Ovary (tissue), 9 donors: ENCODE data around the gene MALRD1. TPM values are rescaled to one million over a fixed set of nuclear protein-coding genes. Genes with fewer than 3 reads are reported as not detected.

Source experiments
- DNase-seq, 5 donors: peaks; one replicate each; pipeline ENCODE4 v3.0.0-alpha.2; 2019 to 2020
- H3K27ac ChIP-seq, 2 donors: fragments of 200-600 bp; one replicate each; pipeline versions ENCODE4 v1.5.1 to v1.8.0; 2019 to 2022
- H3K27me3 ChIP-seq: fragments of 200-600 bp; one replicate; pipeline ENCODE4 v1.8.0; 2022
- H3K36me3 ChIP-seq: fragments of 200-600 bp; sonication (generic); one replicate; pipeline ENCODE4 v1.5.1; 2019
- H3K4me1 ChIP-seq: one replicate; pipeline ENCODE4 v1.8.1; 2013; ENCODE audit warnings: mild to moderate bottlenecking, moderate library complexity; ENCODE audit not compliant: insufficient read depth
- H3K4me3 ChIP-seq: fragments of 200-600 bp; sonication (generic); one replicate; pipeline ENCODE4 v1.5.1; 2017
- H3K9me3 ChIP-seq, 2 donors: fragments of 200-600 bp in 1 of 2; sonication (generic) in 1 of 2; one replicate each; pipeline versions ENCODE4 v1.5.1 to v1.8.1; 2013 to 2019; ENCODE audit warnings: mild to moderate bottlenecking in 1 of 2, moderate library complexity in 1 of 2
- CTCF ChIP-seq, 3 donors: fragments of 450-650 bp in 2 of 3; fragments of 200-600 bp in 1 of 3; IDR thresholded peaks; one replicate each; pipeline versions ENCODE4 v1.5.1 to v1.8.0; 2016 to 2022; ENCODE audit warnings: antibody characterized with exemption in 3 of 3, mild to moderate bottlenecking in 1 of 3
- EP300 ChIP-seq: sonication (generic); formaldehyde crosslinking; IDR thresholded peaks from one replicate; pipeline ENCODE4 v1.6.1; 2017; ENCODE audit warnings: antibody characterized with exemption
- POLR2A ChIP-seq: fragments of 450-650 bp; IDR thresholded peaks from one replicate; pipeline ENCODE4 v1.6.1; 2017; ENCODE audit warnings: antibody characterized with exemption, mild to moderate bottlenecking, moderate library complexity
- WGBS, 3 donors: extraction: QIAGEN DNeasy Blood & Tissue Kit in 1 of 3; methylation state at CpG; one replicate each; pipeline versions ENCODE4 v1.1.5 to v1.1.7; 2013 to 2017; 5-methylcytosine and 5-hydroxymethylcytosine counted together
- intact Hi-C, 4 donors: fragments of 100-400 bp; cut with DNase I; formaldehyde crosslinking; loops; one replicate each; pipeline versions ENCODE4 v1.11.0 to v1.15.1; 2022 to 2023
- polyA plus RNA-seq, 2 donors: library from polyadenylated mRNA; stranded (reverse); fragments of 200-250 nt in 1 of 2; fragments of 350-450 nt in 1 of 2; fragmentation: Illumina TruSeq in 1 of 2; extraction: RNeasy Lipid Tissue Mini Kit (QIAGEN cat#74804) in 1 of 2; gene quantifications; one replicate each; pipeline ENCODE4 v1.2.3, GENCODE V29; 2013 to 2014
- total RNA-seq, 7 donors: library from RNA; depleted of rRNA in 2 of 7; stranded (reverse); fragments of >200 nt in 2 of 7; fragmentation: NEBNext Ultra II Directional in 3 of 7; extraction: Animal tissue kit (Norgen Biotek cat#: 25700) in 3 of 7; gene quantifications; one replicate each; pipeline versions ENCODE4 v1.1.0 to v1.2.4, GENCODE V29; 2016 to 2023
- donor health status: DM: no; HTN: no; CAD: no; lungs with moderate emphysema.
- donor health status: DM: no; HTN: no; CAD: no.
- donor health status: Bipolar disorder and iron deficiency.
- donor health status: DM: yes; HTN: yes; CAD: no.
- donor health status: DM: no; HTN: no; CAD: no.
- donor health status: DM: yes; HTN: yes; CAD: no.

Gene MALRD1
- total and polyA plus RNA-seq, 9 donors: 0.56 to 12.1 (median 1.9) TPM

- Histone ChIP-seq H3K4me1 (no peaks in the 10 kb centered on the region), H3K9me3 (no peaks in the 10 kb centered on the region), H3K4me3 (no peak overlapping the region), H3K27ac (no peak overlapping the region), H3K36me3 (no peaks in the 10 kb centered on the region), H3K27me3 (no peaks in the 10 kb centered on the region)
- TF ChIP-seq EP300 (no peak), CTCF (IDR thresholded peaks at IDR 0.05) (no peak), POLR2A (no peak)
- 91 to 94% (median 94%) methylated on average over 2 of the region's 2 CpGs for WGBS, 3 donors
- no peak for DNase-seq
- intact Hi-C loops: no loop called here
These were observed 658.8 kb downstream of the MALRD1 start for GRCh38 chr10:19707376-19707775.

GRCh38 chr10:19708031-19708430 lies 659.4 kb downstream of the MALRD1 start:
- H3K27ac ChIP-seq: no peak overlapping the region
- no peak for DNase-seq
- H3K36me3 ChIP-seq: no peaks in the 10 kb centered on the region
- H3K27me3 ChIP-seq: no peaks in the 10 kb centered on the region
- H3K4me3 ChIP-seq: no peak overlapping the region
- intact Hi-C loops: no loop called here
- H3K9me3 ChIP-seq: no peaks in the 10 kb centered on the region
- TF ChIP-seq POLR2A: no peak
- TF ChIP-seq EP300: no peak
- TF ChIP-seq CTCF (IDR thresholded peaks at IDR 0.05): no peak
- H3K4me1 ChIP-seq: no peaks in the 10 kb centered on the region

- no peak overlapping the region for H3K27ac ChIP-seq
- TF ChIP-seq POLR2A (no peak), CTCF (IDR thresholded peaks at IDR 0.05) (no peak), EP300 (no peak)
- H3K9me3 ChIP-seq: no peaks in the 10 kb centered on the region
- no peak for DNase-seq
- intact Hi-C loops: no loop called here
- no peaks in the 10 kb centered on the region for H3K36me3 ChIP-seq
- 71 to 82% (median 75%) methylated on average over 3 of the region's 3 CpGs for WGBS, 3 donors
- no peaks in the 10 kb centered on the region for H3K27me3 ChIP-seq
- no peaks in the 10 kb centered on the region for H3K4me1 ChIP-seq
- no peak overlapping the region for H3K4me3 ChIP-seq
These were observed 662.0 kb downstream of the MALRD1 start for GRCh38 chr10:19710600-19710999.

GRCh38 chr10:19713159-19713558 lies 664.6 kb downstream of the MALRD1 start:
- no peak overlapping the region for H3K4me3 ChIP-seq
- TF ChIP-seq EP300 (no peak), POLR2A (no peak), CTCF (IDR thresholded peaks at IDR 0.05) (no peak)
- DNase-seq: no peak
- no peaks in the 10 kb centered on the region for H3K9me3 ChIP-seq
- no peak overlapping the region for H3K27ac ChIP-seq
- H3K36me3 ChIP-seq: no peaks in the 10 kb centered on the region
- H3K27me3 ChIP-seq: no peaks in the 10 kb centered on the region
- H3K4me1 ChIP-seq: no peaks in the 10 kb centered on the region
- intact Hi-C loops: no loop called here
